ENCODE results near the gene PUM2. TPM values are rescaled to one million over a fixed set of nuclear protein-coding genes. Genes with fewer than 3 reads are reported as not detected.

PUM2 gene
- total RNA-seq, 4 donors from 2014 or later: 26.0 to 36.4 (median 29.6) TPM

DNA sequence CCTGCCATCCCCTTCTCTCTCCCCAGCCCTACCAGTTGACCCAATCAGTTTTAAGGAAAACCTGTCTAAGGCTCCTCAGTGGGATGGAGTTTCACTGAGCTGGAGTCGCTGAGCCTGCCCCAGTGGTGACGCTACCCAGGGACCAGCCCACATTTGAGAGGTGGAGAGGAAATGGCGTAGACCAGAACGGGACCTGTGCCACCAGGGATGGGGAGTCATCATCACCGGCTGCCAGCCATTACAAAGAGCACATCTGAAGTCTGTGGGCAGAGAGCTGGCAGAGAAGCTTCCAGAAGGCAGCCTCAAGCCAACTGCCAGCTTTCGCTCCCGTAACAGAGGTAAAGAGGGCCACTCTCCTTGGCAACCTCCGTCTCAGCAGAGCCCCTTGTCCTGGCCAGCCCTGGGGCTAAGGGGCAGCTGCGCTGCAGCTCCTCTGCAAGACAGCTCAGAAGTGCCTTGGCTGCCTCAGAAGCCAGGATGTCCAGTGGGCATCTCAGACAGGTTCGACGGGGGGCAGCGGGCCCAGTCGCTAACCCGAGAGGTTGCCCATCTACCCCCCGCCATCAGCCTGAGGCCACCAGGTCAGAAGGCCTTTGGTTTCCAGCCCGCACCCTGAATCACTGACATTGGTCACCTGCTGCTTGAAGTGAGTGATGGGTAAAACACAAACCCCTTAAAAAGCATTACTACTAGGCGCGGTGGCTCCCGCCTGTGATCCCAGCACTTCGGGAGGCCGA lies 141.1 kb downstream of the PUM2 start:
- Histone ChIP-seq H3K4me3 (no peak overlapping the region), H3K9me3 (no peaks in the 10 kb centered on the region), H3K27ac (no peak overlapping the region), H3K36me3 (no peaks in the 10 kb centered on the region), H3K4me1 (no peaks in the 10 kb centered on the region), H3K27me3 (no peaks in the 10 kb centered on the region)
- in situ Hi-C loops (cut with MboI; ENCODE audit: low sequenced_read_pairs in 4 of 4) (no loop called here), intact Hi-C loops (cut with DNase I; ENCODE audit: low total_unique reads) (no loop called here)
- DNase-seq (no peak), ATAC-seq (no peak)
- no peak for TF ChIP-seq POLR2A (IDR thresholded peaks at IDR 0.05)
- TF ChIP-seq, protein P1, sequence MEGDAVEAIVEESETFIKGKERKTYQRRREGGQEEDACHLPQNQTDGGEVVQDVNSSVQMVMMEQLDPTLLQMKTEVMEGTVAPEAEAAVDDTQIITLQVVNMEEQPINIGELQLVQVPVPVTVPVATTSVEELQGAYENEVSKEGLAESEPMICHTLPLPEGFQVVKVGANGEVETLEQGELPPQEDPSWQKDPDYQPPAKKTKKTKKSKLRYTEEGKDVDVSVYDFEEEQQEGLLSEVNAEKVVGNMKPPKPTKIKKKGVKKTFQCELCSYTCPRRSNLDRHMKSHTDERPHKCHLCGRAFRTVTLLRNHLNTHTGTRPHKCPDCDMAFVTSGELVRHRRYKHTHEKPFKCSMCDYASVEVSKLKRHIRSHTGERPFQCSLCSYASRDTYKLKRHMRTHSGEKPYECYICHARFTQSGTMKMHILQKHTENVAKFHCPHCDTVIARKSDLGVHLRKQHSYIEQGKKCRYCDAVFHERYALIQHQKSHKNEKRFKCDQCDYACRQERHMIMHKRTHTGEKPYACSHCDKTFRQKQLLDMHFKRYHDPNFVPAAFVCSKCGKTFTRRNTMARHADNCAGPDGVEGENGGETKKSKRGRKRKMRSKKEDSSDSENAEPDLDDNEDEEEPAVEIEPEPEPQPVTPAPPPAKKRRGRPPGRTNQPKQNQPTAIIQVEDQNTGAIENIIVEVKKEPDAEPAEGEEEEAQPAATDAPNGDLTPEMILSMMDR (IDR thresholded peaks at IDR 0.05 in 4 of 5, conservative IDR thresholded peaks at IDR 0.05 in 1 of 5): no peak

DNA sequence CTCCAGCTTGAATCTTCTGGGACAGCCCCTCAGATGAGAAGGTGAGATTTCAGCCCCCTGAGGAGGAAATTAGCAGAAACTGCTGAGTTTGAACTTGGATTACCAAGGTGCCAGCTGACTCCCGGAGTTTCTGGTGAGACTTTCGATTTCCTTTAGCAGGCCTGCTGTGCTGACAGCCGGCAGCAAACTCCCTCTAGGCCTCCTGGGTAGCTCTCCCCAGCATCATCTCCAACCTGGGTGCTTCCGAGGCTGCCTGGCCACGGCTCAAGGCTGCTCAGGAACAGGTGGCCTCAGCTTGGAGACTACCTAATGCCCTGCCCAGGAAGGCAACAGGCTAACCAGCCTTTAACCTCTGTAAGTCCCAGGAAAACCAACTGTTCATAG lies 142.2 kb downstream of the PUM2 start:
- DNase-seq: no peak
- no peaks in the 10 kb centered on the region for H3K36me3 ChIP-seq
- H3K4me1 ChIP-seq: no peaks in the 10 kb centered on the region
- H3K27ac ChIP-seq: no peak overlapping the region
- intact Hi-C loops (cut with DNase I; ENCODE audit: low total_unique reads) (no loop called here), in situ Hi-C loops (cut with MboI; ENCODE audit: low sequenced_read_pairs in 4 of 4) (no loop called here)
- no peak for TF ChIP-seq POLR2A (IDR thresholded peaks at IDR 0.05)
- TF ChIP-seq, protein P1 (IDR thresholded peaks at IDR 0.05 in 4 of 5, conservative IDR thresholded peaks at IDR 0.05 in 1 of 5): no peak
- H3K27me3 ChIP-seq: no peaks in the 10 kb centered on the region
- ATAC-seq: peak in 1 of 2 donors; percentile 10
- H3K9me3 ChIP-seq: no peaks in the 10 kb centered on the region
- no peak overlapping the region for H3K4me3 ChIP-seq

DNA sequence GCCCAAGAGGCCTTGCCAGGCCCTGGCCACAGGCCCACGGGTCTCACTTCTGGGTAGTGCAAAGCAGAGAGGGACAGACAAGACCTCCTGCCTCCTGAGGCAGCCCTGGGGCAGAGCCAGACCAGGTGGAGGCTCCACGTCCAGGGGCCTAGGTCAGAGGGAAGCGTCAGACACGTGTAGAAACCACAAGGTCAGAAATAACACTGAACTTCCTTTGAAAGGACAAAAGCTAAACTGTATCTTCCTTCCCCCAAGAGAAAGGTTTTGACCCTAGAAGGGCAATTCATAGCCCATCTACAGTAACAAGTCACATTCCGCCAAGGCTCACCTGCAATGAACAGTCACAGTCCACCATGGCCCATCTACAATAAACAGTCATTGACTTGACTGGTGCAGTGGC lies 143.6 kb downstream of the PUM2 start:
- Histone ChIP-seq H3K4me3 (no peak overlapping the region), H3K36me3 (no peaks in the 10 kb centered on the region), H3K27ac (no peak overlapping the region), H3K4me1 (no peaks in the 10 kb centered on the region), H3K9me3 (no peaks in the 10 kb centered on the region), H3K27me3 (no peaks in the 10 kb centered on the region)
- intact Hi-C loops (cut with DNase I; ENCODE audit: low total_unique reads): no loop called here
- no peak for DNase-seq
- in situ Hi-C loops (cut with MboI; ENCODE audit: low sequenced_read_pairs in 4 of 4): no loop called here
- TF ChIP-seq POLR2A (IDR thresholded peaks at IDR 0.05): no peak
- TF ChIP-seq, protein P1 (IDR thresholded peaks at IDR 0.05 in 4 of 5, conservative IDR thresholded peaks at IDR 0.05 in 1 of 5): no peak
- no peak for ATAC-seq

DNA sequence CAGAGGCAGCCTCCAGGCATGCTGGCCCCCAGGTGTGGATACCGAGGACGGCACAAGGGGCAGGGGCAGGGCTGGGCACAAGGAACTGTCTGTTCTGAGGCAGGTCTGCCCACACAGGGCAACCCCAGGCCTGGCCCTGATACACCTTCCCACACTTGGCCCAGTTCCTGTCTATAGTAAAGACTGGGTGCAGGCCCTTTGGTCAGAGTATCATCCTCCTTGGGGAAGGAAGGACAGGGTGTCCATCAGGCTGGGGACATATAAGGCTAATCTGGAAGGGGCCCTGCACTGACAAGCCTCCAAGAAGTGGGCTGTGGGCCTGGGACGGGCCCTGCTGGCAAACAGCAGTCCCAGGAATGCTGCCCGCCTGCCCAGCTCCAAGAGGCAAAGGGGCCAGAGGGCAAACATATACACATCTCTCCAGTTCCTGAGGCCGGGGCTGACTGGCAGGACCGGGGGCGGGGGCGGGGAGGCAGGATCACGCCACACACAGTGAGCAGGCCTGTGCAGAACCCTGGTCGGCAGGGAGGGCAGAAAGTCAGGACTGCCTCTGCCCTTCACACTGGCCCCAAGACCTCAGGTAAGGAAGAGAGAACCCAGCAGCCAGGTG lies 144.6 kb downstream of the PUM2 start:
- H3K9me3 ChIP-seq: no peaks in the 10 kb centered on the region
- intact Hi-C loops (cut with DNase I; ENCODE audit: low total_unique reads): no loop called here
- no peaks in the 10 kb centered on the region for H3K27me3 ChIP-seq
- no peak overlapping the region for H3K4me3 ChIP-seq
- H3K27ac ChIP-seq: no peak overlapping the region
- TF ChIP-seq POLR2A (IDR thresholded peaks at IDR 0.05): no peak
- TF ChIP-seq, protein P1 (IDR thresholded peaks at IDR 0.05 in 4 of 5, conservative IDR thresholded peaks at IDR 0.05 in 1 of 5): no peak
- H3K36me3 ChIP-seq: no peaks in the 10 kb centered on the region
- DNase-seq (no peak), ATAC-seq (no peak)
- H3K4me1 ChIP-seq: no peaks in the 10 kb centered on the region
- in situ Hi-C loops (cut with MboI; ENCODE audit: low sequenced_read_pairs in 4 of 4): no loop called here

Measured in gastrocnemius medialis (tissue), 4 donors.